Stimulated activated CD8-positive, alpha-beta memory T cell treated with anti-CD3 and anti-CD28 coated beads, Interleukin-2, amount 100 ng/mL, for 48 hours (primary cell): Measurements from ENCODE around the gene SLC25A21.
"Not testable (repeated sequence)": the region's sequence is repeated elsewhere in the genome, so short reads cannot be mapped to it uniquely, and the experiment has no call there.

Experiments used
- DNase-seq, 2 donors: peaks; one replicate each; pipeline ENCODE4 v3.0.0-alpha.2; 2020; ENCODE audit warnings: low read depth in 2 of 2

SLC25A21 gene

DNA sequence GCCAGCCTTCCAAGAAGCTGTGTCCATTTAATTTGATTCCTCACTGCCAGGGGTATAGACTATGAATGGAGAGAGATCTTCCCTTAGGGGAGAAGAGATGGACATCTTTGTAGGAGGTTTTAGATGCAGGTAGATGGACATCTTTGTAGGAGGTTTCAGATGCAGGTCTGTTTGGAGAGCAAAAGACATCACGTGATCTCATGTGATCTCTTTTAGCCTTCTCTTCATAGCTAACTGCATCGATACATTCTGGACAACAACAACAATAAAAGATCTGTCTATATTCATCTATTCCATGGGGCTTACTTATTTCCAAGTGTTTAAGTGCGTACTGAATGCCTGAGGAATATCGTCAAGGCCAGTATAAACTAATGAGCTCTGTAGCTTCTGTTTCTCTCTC is 347.6 kb downstream of the SLC25A21 start:
- DNase-seq: no peak

- no peak for DNase-seq
These were observed 348.8 kb downstream of the SLC25A21 start for GRCh38 chr14:36823651-36824050.

- DNase-seq: no peak
These were observed 349.7 kb downstream of the SLC25A21 start for GRCh38 chr14:36822685-36823084.

GRCh38 chr14:36820901-36821300 is 351.5 kb downstream of the SLC25A21 start:
- DNase-seq: no peak

DNA sequence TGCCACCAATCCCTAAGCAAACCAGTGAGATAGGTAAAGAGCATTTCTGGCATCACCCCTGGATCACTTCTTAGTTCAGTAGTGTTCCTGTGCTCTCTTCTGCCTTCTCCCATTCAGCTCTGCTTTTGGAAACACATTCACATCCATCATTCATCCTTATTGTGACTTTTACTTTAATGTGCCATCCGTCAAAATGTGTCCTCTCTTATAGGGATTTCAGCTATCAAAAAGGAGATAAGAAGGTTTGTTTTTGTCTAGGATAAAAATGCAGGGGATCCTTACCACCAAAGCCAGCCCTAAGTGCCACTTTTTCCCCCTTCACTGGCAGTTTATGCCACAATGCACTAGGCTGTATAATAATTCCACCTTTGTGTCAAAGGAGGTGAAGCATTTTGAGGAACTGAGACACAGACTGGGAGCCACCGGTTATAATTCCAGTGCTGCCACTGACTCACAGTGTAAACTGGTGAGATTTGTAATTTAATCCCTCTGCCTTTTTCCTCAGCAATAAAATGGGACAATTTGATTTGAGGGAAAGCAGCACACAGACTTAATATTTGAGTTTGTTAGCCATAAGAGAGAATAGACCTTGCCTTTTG is 352.2 kb downstream of the SLC25A21 start:
- DNase-seq: no peak

- no peak for DNase-seq
These were observed 353.5 kb downstream of the SLC25A21 start for GRCh38 chr14:36818794-36819384.

DNA sequence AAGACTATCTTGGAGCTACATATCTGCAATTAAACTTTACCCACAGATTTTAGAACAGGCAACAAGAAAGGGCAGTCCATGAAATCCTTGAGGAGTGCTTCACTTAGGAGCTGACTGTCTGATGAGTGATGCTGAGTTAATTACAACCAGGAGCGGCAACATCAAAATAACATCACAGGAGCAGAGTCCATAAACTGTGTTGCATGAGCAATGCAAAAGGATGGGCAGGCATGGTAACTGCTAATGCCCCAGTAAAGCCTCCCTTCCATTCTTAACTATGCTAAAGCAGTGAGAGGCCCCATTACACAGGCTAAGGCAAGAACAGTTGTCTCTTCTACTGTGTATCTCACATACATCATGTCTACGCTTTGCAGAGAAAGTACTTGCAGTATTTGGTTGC is 354.2 kb downstream of the SLC25A21 start:
- DNase-seq: no peak

- DNase-seq: no peak
These were observed 355.1 kb downstream of the SLC25A21 start for GRCh38 chr14:36817071-36817930.

DNA sequence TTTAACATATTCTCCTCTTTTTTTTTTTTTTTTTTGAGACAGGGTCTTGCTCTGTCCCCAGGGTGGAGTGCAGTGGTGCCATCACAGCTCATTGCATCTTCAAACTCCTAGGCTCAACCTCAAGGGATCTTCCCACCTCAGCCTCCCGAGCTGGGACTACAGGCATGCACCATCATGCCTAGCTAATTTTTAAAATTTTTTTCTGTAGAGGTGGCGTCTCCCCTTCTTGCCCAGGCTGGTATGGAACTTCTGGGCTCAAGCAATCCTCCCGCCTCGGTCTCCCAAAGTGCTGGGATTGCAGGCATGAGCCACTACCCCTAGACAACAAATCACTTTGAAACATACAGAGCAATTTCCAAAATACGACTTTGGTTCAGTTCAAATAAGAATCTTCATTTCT is 355.9 kb downstream of the SLC25A21 start:
- DNase-seq: no peak

DNA sequence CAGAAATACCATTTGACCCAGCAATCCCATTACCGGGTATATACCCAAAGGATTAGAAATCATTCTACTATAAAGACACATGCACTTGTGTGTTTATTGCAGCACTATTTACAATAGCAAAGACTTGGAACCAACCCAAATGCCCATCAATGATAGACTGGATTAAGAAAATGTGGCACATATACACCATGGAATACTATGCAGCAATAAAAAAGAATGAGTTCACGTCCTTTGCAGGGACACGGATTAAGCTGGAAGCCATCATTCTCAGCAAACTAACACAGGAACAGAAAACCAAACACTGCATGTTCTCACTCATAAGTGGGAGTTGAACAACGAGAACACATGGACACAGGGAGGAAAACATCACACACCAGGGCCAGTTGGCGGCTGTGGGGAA is 357.6 kb downstream of the SLC25A21 start:
- DNase-seq: not testable (repeated sequence)

DNA sequence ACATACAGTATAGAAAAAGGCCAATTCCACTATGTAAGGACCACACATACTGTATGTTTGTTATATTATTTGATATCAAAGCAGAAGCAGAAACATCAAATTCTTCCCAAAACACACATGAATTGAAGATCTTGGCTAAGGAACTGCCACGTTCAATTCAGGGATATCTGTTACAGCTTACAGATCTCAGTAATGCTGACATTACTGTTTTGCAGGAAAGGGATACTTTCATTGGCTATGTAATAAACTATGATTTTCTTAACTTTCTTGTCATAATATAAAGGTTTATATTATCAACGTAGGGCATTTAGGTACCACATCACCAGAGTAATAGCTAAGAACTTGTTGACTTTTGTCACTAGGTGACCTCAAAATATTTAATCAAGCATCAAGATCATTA is 362.2 kb downstream of the SLC25A21 start:
- DNase-seq: no peak

GRCh38 chr14:36807727-36808126 is 364.7 kb downstream of the SLC25A21 start:
- DNase-seq: no peak

GRCh38 chr14:36805131-36805559 is 367.3 kb downstream of the SLC25A21 start:
- DNase-seq: no peak

GRCh38 chr14:36797634-36798033 is 374.8 kb downstream of the SLC25A21 start:
- no peak for DNase-seq

- no peak for DNase-seq
These were observed 381.0 kb downstream of the SLC25A21 start for GRCh38 chr14:36791402-36791801.

GRCh38 chr14:36785511-36785910 is 386.9 kb downstream of the SLC25A21 start:
- DNase-seq: no peak

- DNase-seq: no peak
These were observed 387.9 kb downstream of the SLC25A21 start for GRCh38 chr14:36784541-36784940.

GRCh38 chr14:36781897-36782296 is 390.5 kb downstream of the SLC25A21 start:
- DNase-seq: no peak

GRCh38 chr14:36773558-36773957 is 398.8 kb downstream of the SLC25A21 start:
- no peak for DNase-seq

- DNase-seq: no peak
These were observed 399.3 kb downstream of the SLC25A21 start for GRCh38 chr14:36773136-36773540.

DNA sequence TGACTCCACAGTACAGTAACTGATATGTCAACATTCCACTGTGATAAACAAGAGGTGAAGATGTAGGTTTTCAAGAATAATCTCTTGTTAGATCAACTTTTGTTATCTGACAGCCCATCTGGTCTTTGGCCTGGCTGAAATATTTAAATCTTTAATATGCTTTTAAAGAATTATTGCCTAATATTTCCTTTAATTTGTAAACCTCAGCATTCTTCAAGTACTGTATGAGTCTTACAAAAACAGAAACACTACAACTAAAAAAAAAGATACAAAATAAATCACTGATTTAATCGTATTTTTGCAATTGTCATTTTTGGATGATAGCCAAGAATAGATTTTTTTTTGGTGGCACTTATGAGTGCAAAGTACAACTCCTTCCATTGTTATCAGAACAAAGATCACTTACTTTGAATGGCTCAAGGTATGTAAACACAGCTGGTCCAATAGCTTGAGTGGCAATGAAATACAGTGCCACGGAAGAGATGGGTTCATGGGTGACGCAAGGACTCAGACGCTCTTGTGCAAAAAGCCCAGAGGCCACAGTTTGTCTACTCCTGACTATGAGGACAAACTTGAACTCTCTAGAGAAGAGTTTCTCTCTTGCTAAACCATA is 401.3 kb downstream of the SLC25A21 start:
- no peak for DNase-seq

DNA sequence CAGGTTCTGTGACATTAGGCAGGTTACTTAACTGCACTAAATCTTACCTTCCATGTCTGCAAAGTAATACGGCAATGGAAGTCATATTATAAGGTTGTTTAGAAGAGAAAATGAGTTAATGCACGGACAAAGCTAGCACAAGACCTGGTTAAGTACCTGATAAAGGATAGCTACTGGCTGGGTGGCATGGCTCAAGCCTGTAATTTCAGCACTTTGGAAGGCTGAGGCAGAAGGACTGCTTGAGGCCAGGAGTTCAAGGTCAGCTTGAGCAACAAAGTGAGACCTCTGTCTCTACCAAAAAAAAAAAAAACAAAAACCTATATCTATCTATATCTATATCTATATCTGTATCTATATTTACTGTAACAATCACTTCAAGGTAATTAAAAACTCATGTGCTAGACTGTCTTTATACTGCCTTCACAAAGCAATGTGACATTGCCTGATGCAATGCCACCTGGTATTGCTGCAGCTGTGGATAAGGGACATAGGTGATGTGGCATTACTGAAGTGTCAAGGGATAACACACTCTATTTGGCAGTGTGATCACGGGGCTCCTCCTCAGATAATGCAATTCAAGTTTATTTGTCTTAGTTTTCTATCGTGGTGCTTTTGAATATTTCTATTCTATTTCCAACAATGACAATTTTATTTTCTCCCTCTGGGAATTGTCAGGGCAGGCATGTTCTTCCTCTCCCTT is 403.6 kb downstream of the SLC25A21 start:
- DNase-seq: no peak
